Iris pigment epithelial cell (primary cell): ENCODE measurements around the gene ZNRF2.
A peak's percentile ranks its signal among the peaks of the same experiment; 100 is the strongest.

ENCODE experiments used
- DNase-seq: peaks from one replicate; pipeline ENCODE4 v3.0.0-alpha.2; 2011; ENCODE audit warnings: low read depth

Gene ZNRF2

GRCh38 chr7:30322271-30323005 is 38.0 kb downstream of the ZNRF2 start:
- no peak for DNase-seq

DNA sequence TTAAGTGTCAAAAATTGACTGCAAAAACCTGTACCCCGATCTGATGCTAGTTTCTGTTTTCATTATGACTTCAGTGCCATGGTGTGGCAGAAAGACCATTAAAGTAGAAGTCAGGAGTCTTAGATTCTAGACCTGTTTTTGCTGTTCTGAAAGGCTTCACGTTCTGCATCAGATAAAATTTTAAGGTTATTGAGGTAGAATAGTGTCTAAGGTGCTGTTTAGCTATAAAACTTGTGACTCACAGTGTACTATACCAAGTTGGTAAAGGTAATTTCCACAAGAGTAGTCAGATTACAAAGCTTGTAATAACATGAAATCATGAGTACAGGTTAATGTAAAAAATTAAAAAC is 38.6 kb downstream of the ZNRF2 start:
- DNase-seq = no peak

- DNase-seq = peak; percentile 68
These were observed 43.4 kb downstream of the ZNRF2 start for GRCh38 chr7:30327813-30328212.

- no peak for DNase-seq
These were observed 44.0 kb downstream of the ZNRF2 start for GRCh38 chr7:30328381-30328780.

DNA sequence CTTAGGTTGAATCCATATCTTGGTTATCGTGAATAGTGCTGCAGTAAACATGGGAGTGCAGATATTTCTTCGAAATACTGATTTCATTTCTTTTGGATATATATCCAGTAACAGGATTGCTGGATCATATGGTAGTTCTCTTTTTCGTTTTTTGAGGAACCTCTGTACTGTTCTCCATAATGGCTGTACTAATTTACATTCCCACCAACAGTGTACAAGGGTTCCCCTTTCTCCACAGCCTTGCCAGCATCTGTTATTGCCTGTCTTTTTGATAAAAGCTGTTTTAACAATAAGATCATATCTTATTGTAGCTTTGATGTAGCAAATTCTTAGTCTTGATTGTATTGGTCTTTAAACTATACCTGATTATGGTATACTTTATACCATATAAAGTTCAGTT is 45.3 kb downstream of the ZNRF2 start:
- no peak for DNase-seq

DNA sequence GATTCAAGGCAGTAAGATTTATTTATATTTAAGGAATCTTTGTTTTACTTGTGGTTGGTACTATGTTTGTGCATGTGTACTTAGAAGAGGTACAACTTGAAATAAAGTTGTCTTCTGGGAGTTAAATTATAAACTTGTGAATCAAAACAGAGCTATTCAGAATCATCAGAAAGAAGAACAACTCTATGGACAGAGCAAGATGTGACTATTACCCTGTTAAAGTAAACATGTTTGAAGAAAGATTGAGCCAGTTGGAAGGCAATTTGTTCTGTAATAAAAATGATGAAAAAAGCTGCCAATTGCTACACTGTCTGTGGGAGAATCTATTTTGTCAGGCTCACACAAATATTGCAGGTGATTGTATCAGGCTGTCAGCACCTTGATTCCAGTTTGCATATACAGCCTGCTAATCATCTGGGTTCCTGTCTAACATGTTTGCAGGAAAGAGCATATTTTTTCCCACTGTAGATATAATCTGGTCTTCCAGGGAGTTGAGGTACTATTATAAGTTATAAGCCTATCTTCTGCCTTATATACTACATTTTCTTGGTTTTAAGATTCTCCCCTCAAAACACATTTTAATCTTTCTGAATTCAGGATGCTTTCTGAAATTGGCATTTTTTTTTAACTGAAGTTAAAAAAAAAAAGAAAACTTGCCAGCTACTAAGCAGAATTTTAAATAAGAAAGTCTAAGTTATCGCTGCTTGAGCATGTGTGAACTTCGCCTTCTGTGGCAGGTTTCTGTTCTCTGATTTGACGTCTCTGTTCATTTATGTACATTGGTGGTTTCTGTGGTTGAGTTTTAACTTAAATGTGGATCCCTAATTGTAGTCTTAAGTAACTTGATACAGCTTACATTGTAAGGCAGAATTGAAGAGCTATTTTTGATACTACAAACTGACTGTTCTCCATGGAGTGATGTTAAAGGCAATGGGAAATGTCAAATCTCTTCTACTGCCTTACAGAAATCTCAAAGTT is 46.0 kb downstream of the ZNRF2 start:
- no peak for DNase-seq

DNA sequence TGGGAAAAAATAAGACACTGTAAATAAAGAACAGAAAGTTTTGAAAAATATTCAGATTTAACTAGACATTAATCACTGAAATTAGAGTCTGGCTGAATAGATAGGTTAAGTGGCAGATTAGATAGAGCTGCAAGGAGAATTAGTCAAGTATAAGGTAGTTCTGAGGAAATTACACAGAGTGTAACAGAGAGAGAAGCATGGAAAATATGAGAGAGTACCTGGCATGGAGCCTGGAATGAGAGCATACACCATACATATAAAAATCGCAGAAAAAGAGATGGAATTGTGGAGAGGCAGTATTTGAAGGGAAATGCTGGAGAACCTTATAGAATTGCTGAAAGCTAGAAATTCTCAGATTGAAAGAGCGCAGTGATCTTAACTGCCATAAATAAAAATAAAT is 46.9 kb downstream of the ZNRF2 start:
- peak; percentile 63 for DNase-seq

- DNase-seq = no peak
These were observed 48.2 kb downstream of the ZNRF2 start for GRCh38 chr7:30332549-30332948.

DNA sequence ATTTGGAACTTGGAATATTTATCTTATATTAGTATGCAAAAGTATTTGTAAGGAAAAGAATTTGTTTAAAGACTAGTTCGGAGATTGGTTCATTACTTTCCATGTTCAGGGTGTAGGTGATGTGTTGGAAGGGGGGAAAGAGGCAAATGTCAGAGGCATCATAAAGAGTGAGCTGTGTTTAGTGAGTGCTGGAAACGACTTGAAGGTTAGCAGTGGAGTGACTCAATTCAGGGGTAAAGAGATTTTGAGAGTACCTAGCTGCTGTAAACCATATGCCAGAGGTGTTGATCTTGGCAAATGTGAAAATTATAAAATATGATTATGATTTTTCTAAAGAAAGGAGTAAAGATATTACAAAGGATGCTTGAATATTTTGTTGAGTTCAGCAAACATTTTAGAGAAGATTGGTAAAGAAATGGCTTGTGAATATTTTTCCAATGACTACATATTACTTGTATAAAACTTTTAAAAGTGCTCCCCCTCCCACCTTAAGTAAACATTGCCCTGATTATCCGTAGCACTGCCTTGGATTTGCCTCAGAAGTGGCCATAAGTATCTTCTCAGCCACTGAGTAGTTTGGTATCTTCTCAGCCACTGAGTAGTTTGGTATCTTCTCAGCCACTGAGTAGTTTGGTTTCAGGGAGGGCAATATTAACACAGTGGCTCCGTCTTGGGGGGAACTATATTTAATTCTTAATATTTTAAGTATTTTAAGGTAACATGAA is 51.5 kb downstream of the ZNRF2 start:
- no peak for DNase-seq

GRCh38 chr7:30344513-30344912 is 60.1 kb downstream of the ZNRF2 start:
- no peak for DNase-seq

DNA sequence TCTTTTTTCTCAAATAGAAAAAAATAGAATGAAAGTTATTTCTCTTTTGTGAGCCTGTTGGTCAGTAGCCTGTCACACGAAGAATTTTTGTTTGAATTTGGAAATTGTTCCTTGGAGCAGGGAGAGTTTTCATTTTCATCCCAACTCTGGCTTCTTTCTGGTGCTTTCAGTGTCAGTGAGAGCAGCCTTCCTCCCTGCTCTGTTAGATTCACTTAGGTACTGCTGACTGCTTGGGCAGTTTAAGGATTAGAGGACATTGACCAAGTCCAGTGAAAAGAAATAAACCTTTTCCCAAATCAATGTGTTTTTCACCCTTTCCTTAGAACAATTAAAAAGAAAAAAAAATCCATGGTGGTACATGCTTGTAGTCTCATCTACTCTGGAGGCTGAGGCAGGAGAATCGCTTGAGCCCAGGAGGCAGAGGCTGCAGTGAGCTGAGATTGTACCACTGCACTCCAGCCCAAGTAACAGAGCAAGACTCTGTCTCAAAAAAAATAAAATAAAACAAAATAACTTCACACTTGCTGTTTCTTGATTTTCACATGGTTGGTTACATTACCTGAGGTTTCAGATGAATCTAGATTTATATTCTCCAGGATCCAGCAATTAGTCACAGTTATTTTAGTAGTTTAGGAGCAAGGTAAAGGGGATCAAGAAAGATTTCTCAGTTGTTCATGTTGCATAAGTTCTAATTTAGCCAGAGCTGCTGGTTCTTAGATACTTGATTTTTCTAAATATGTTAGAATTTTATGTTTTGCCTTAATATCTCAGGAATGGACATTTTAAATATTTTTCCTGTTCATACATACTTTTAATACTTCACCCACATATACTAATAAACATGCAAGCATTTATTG is 63.1 kb downstream of the ZNRF2 start:
- no peak for DNase-seq

- DNase-seq = peak; percentile 96
These were observed 63.7 kb downstream of the ZNRF2 start for GRCh38 chr7:30348083-30348560.

DNA sequence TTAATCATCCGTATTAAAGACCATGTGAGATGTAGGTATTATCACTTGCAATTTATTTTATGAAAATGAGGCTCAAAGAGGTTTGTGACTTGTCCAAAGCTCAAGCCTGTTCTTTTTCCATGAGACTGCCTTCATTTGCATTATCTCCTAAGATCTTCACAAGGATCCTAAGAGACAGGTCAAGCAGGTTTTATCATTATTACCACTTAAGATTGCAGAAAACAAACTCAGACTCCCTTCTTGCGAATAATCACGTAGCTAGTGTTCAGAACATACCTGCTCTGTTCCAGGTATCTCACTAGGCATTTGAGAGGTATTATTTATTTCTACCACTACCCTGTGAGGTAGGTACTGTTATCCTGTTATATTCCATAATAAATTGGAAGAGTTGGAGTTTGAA is 64.8 kb downstream of the ZNRF2 start:
- no peak for DNase-seq

GRCh38 chr7:30349816-30350215 is 65.4 kb downstream of the ZNRF2 start:
- DNase-seq = no peak

DNA sequence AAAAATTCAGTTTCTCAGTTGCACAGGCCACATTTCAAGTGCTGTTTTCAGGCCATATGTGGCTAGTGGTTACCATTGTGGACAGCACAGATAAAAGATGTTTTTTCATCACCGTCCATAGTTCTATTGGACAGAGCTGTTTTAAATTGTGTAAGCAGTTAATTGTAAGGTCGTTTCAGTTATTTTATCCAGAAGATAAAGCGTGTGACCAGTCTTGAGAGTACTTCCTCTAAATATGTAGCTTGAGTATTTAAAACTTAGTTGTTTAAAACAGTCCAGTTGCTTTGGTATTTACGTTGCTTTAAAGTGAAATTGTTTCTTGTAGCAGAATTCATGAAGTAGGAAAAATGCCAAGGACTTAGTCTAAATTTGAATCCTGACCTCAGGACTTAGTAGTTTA is 66.9 kb downstream of the ZNRF2 start:
- no peak for DNase-seq

DNA sequence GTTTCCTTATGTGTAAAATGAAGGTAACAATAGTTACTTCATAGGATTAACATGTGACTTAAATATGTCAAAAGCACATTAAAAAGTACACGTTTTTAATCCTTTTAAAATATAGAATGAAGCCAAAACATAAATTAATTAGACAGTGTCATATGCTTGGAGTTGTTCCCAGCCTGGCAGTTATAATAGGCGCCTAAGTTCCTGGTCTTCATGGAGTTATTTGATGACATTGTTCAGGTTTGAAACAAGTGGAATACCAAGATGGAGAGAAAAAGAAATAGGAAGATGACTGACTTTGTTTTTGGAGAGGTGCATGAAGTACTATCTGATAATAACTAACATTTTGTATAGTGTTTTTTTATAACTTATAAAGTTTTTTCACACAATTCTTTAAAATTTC is 67.3 kb downstream of the ZNRF2 start:
- DNase-seq = no peak

DNA sequence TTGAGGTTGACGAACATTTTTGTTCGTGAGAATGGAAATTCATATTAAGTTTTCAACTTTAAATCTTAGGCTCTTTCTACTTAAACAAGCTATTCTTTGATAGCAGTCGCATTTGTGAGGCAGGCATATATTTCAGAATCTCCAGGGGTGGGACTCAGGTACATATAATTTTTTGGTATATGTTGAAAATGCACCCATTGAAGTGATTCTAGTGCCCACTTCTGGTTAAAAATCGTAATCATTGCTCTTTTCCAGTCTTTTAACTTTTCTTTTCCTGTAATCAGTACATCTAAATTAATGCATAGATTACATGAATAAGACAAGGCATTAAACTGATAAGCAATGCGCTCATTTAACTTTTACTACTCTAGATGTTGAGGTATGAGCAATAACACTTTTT is 67.8 kb downstream of the ZNRF2 start:
- DNase-seq = no peak

GRCh38 chr7:30353532-30353931 is 69.1 kb downstream of the ZNRF2 start:
- no peak for DNase-seq

DNA sequence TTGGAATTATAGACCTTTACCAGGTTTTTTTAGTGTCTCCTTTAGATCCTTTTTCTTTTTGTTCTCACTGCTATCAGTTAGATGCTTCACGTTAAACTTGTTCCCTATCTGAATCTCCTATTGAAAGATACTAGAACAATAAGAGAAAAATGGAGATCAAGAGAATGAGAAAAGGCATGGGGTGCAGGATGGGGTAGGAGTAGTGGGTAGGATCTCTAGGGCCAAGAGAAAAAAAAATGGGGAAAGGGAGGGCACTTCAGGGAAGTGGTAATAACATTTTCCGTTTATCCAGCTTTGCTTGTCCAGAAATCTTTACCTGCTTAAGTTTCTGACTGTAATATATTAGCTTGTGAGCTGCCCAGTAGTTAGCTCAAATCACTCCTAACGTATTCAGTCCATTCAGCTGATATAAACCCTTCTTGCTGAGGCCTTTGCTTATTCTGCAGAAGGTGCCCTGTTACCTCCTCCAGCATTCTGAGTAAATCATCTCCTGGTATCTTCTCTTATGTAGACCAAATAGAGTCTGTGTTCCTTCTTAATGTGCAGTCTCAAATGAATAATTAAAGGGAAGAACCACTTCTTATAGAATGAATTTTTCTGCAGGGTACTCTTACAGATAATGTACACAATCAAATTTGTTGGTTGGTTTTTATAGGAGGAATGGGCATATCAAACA is 69.7 kb downstream of the ZNRF2 start:
- no peak for DNase-seq

DNA sequence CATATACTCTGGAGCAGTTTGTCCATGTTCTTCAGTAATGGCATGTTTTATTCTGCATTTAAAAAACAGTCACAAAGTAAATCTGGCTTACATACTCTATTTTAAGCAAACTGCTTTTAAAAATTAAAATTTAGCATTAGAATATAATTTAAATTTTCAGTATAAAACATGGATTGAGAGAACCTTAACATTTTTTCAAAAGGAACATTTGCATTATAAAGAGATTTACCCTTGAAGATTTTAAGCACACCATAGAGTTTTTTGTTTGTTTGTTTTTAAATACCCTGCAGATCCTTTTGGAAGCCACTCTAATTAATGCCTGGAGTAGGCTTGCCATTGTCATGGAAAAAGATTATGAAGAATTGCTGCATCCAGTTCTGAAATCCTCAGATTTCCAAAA is 70.4 kb downstream of the ZNRF2 start:
- DNase-seq = no peak

DNA sequence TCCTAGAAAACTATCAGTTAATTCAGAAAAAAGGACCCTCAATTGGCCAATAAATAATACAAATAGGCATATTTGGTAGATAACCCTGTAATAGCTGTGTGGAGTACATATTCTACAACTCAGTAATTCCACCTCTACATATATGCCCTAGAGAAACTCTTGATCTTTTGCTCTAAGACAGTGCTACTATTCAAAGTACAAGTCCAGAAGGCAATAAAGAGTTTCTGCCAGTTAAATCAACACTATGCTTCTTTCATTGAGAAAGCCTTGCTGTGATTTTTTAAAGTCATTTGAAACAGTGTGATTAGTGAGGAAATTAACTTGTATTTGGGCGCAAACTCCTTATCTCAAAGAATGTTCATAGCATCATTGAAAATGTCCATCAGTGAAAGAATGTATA is 75.6 kb downstream of the ZNRF2 start:
- DNase-seq = no peak
